ENCODE measurements around the gene BBS9. TPM values are rescaled to one million over a fixed set of nuclear protein-coding genes. Genes with fewer than 3 reads are reported as not detected.

The BBS9 gene
- total RNA-seq, 2 experiments from 2014 or later: 6.0 to 7.7 TPM

GRCh38 chr7:33177876-33178275, 48.5 kb downstream of the BBS9 start:
- H3K9me3 Mint-ChIP-seq: peaks cover 5% of the 10 kb centered on the region
- intact Hi-C loops (cut with micrococcal nuclease): no loop called here
- H3K4me3 Mint-ChIP-seq: no peak overlapping the region
- CTCF ChIA-PET: interaction anchor here (0.7 kb wide), 1 partner anchor 376 kb away, joined by 3 read pairs; no protein-coding TSS in a partner anchor
- POLR2A ChIA-PET: interaction anchor here (0.7 kb wide), 1 partner anchor 252 kb away, joined by 3 read pairs; no protein-coding TSS in a partner anchor
- no peak overlapping the region for H3K27ac Mint-ChIP-seq
- H3K27me3 Mint-ChIP-seq: no peaks in the 10 kb centered on the region
- peaks cover 12% of the 10 kb centered on the region for H3K36me3 Mint-ChIP-seq (ENCODE audit: low read depth)
- ATAC-seq: peak; percentile 68
- DNase-seq: no peak
- H3K4me1 Mint-ChIP-seq (ENCODE audit: low read depth): peaks cover 5% of the 10 kb centered on the region
- TF ChIP-seq CTCF (IDR thresholded peaks at IDR 0.05): no peak

DNA sequence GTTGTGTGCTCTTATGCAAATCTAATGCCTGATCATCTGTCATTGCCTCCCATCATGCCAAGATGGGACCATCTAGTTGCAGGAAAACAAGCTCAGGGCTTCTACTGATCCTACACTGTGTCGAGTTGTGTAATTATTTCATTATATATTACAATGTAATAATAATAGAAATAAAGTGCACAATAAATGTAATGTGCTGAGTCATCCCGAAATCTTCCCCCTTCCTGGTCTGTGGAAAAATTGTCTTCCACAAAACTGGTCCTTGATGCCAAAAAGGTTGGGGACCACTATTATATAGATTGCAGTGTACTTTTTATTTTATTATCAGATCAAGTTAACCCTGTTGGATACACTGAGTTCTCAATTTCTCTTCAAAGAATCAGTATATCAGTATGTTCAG, 50.2 kb downstream of the BBS9 start:
- no peak overlapping the region for H3K27ac Mint-ChIP-seq
- no peaks in the 10 kb centered on the region for H3K9me3 Mint-ChIP-seq
- no peak for TF ChIP-seq CTCF (IDR thresholded peaks at IDR 0.05)
- peaks cover 6% of the 10 kb centered on the region for H3K36me3 Mint-ChIP-seq (ENCODE audit: low read depth)
- DNase-seq: no peak
- H3K27me3 Mint-ChIP-seq: no peaks in the 10 kb centered on the region
- ChIA-PET CTCF (no interaction called here), POLR2A (no interaction called here)
- ATAC-seq: no peak
- no peak overlapping the region for H3K4me3 Mint-ChIP-seq
- intact Hi-C loops (cut with micrococcal nuclease): no loop called here
- H3K4me1 Mint-ChIP-seq (ENCODE audit: low read depth): peaks cover 5% of the 10 kb centered on the region

- Mint-ChIP-seq H3K36me3 (ENCODE audit: low read depth) (peaks cover 6% of the 10 kb centered on the region), H3K27me3 (no peaks in the 10 kb centered on the region), H3K4me1 (ENCODE audit: low read depth) (no peaks in the 10 kb centered on the region), H3K27ac (no peak overlapping the region), H3K9me3 (no peaks in the 10 kb centered on the region), H3K4me3 (no peak overlapping the region)
- TF ChIP-seq CTCF (IDR thresholded peaks at IDR 0.05): no peak
- CTCF ChIA-PET: interaction anchor here (1.0 to 1.3 kb wide), 4 partner anchors 11 to 750 kb away, joined by 3 to 5 read pairs (median 3); no protein-coding TSS in a partner anchor
- intact Hi-C loops (cut with micrococcal nuclease): no loop called here
- no peak for DNase-seq
- POLR2A ChIA-PET: no interaction called here
- ATAC-seq: no peak
Measured at GRCh38 chr7:33183504-33183903, 54.1 kb downstream of the BBS9 start.

DNA sequence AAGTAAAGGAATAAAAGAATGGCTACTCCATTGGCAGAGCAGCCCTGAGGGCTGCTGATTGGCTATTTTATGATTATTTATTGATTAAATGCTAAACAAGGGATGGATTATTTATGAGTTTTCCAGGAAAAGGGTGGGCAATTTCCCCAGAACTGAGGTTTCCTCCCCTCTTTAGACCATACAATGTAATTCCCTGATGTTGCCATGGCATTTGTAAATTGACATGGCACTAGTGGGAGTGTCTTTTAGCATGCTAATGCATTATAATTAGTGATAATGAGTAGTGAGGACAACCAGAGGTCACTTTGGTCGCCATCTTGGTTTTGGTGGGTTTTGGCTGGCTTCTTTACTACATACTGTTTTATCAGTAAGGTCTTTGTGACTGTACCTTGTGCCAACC, 55.5 kb downstream of the BBS9 start:
- no peaks in the 10 kb centered on the region for H3K4me1 Mint-ChIP-seq (ENCODE audit: low read depth)
- no peak for DNase-seq
- intact Hi-C loops (cut with micrococcal nuclease): loop anchor here (5.0 kb wide), 1 partner anchor 747 kb away; no protein-coding TSS in a partner anchor
- H3K27ac Mint-ChIP-seq: no peak overlapping the region
- H3K4me3 Mint-ChIP-seq: no peak overlapping the region
- H3K36me3 Mint-ChIP-seq (ENCODE audit: low read depth): peaks cover 4% of the 10 kb centered on the region
- CTCF ChIA-PET: interaction anchor here (0.8 to 3.6 kb wide), 8 partner anchors 10 to 747 kb away, joined by 3 to 27 read pairs (median 6); no protein-coding TSS in a partner anchor
- TF ChIP-seq CTCF (IDR thresholded peaks at IDR 0.05): no peak
- POLR2A ChIA-PET: no interaction called here
- no peaks in the 10 kb centered on the region for H3K9me3 Mint-ChIP-seq
- no peak for ATAC-seq
- no peaks in the 10 kb centered on the region for H3K27me3 Mint-ChIP-seq

GRCh38 chr7:33185786-33186185, 56.4 kb downstream of the BBS9 start:
- ATAC-seq (peak; percentile 62), DNase-seq (peak; percentile 11)
- no peaks in the 10 kb centered on the region for H3K9me3 Mint-ChIP-seq
- TF ChIP-seq CTCF (IDR thresholded peaks at IDR 0.05): peak; percentile 73
- intact Hi-C loops (cut with micrococcal nuclease): loop anchor here (5.0 kb wide), 1 partner anchor 747 kb away; no protein-coding TSS in a partner anchor
- ChIA-PET CTCF (interaction anchor here (0.8 to 3.6 kb wide), 13 partner anchors 9 to 749 kb away, joined by 3 to 27 read pairs (median 4); no protein-coding TSS in a partner anchor), POLR2A (no interaction called here)
- H3K36me3 Mint-ChIP-seq (ENCODE audit: low read depth): no peaks in the 10 kb centered on the region
- H3K4me1 Mint-ChIP-seq (ENCODE audit: low read depth): peaks cover 5% of the 10 kb centered on the region
- H3K27me3 Mint-ChIP-seq: no peaks in the 10 kb centered on the region
- no peak overlapping the region for H3K4me3 Mint-ChIP-seq
- no peak overlapping the region for H3K27ac Mint-ChIP-seq
